B cell (primary cell): Measurements from ENCODE around the gene KANK2. TPM values are rescaled to one million over a fixed set of nuclear protein-coding genes. Genes with fewer than 3 reads are reported as not detected.

ENCODE experiments used
- ATAC-seq: fragments of 200-7000 bp; cut with Tn5 transposase; one replicate; pipeline ENCODE4 v1.10.0; 2021; ENCODE audit warnings: low read depth, mild to moderate bottlenecking, moderate number of reproducible peaks, moderate library complexity
- CTCF ChIA-PET: fragments of 350-600 bp; sonication (Branson Sonifier 250); formaldehyde crosslinking; loops from one replicate; lab custom pipeline; 2021; ENCODE audit warnings: antibody characterized with exemption, inconsistent platforms; lab: Charles Lee
- POLR2A ChIA-PET: fragments of 350-600 bp; sonication (Branson Sonifier 250); formaldehyde crosslinking; loops from one replicate; lab custom pipeline; 2021; ENCODE audit warnings: antibody characterized with exemption; lab: Charles Lee
- DNase-seq: peaks from one replicate; pipeline ENCODE4 v3.0.0; 2013
- H2AFZ ChIP-seq: 2 replicates; pipeline ENCODE4 v1.6.1; 2012; ENCODE audit warnings: mild to moderate bottlenecking, low read depth, low read length; ENCODE audit not compliant: insufficient read depth, poor library complexity, severe bottlenecking
- H3K27ac ChIP-seq, 2 donors: 1 replicate in 1 of 2; 2 replicates in 1 of 2; pipeline ENCODE4 v1.5.1; 2012 to 2013; ENCODE audit warnings: low read length in 2 of 2, mild to moderate bottlenecking in 2 of 2, moderate library complexity in 1 of 2
- H3K27me3 ChIP-seq, 4 experiments: fragments of 200-600 bp in 1 of 4; sonication (generic) in 1 of 4; replicated peaks in 1 of 4; 1 replicate in 2 of 4; 2 replicates in 2 of 4; pipeline versions ENCODE4 v1.6.1 to v1.7.0; 2013 to 2016; ENCODE audit warnings: low read length in 3 of 4, mild to moderate bottlenecking in 2 of 4, mixed read lengths in 1 of 4, moderate library complexity in 1 of 4; ENCODE audit not compliant: insufficient read depth in 4 of 4, control insufficient read depth in 3 of 4; ENCODE audit errors: control extremely low read depth in 1 of 4
- H3K36me3 ChIP-seq, 2 experiments: replicated peaks in 1 of 2; 1 replicate in 1 of 2; 2 replicates in 1 of 2; pipeline versions ENCODE4 v1.6.1 to v1.7.1; 2013; ENCODE audit warnings: low read length in 1 of 2; ENCODE audit not compliant: insufficient read depth in 2 of 2, control insufficient read depth in 1 of 2; ENCODE audit errors: control extremely low read depth in 1 of 2, extremely low read depth in 1 of 2
- H3K4me1 ChIP-seq, 2 donors: fragments of 200-600 bp in 1 of 2; sonication (generic) in 1 of 2; 1 replicate in 1 of 2; 2 replicates in 1 of 2; pipeline versions ENCODE4 v1.5.1 to v1.6.1; 2013 to 2017; ENCODE audit warnings: low read length in 2 of 2; ENCODE audit not compliant: control insufficient read depth in 2 of 2, insufficient read depth in 2 of 2
- H3K4me2 ChIP-seq: replicated peaks from 2 replicates; pipeline ENCODE3; 2012; ENCODE audit warnings: mild to moderate bottlenecking, low read depth, low read length; ENCODE audit not compliant: poor library complexity, severe bottlenecking
- H3K4me3 ChIP-seq, 5 experiments: fragments of 200-600 bp in 1 of 5; sonication (generic) in 1 of 5; 1 replicate in 3 of 5; 2 replicates in 2 of 5; pipeline versions ENCODE4 v1.5.1 to v1.7.0; 2011 to 2016; ENCODE audit warnings: low read length in 4 of 5, mild to moderate bottlenecking in 4 of 5, low read depth in 2 of 5, control low read depth in 1 of 5, moderate library complexity in 1 of 5; ENCODE audit not compliant: insufficient read depth in 1 of 5; ENCODE audit errors: control extremely low read depth in 1 of 5, extremely low read depth in 1 of 5
- H3K79me2 ChIP-seq: fragments of 200-600 bp; sonication (generic); one replicate; pipeline ENCODE4 v1.6.0; 2016; ENCODE audit warnings: low read length; ENCODE audit not compliant: control insufficient read depth, insufficient read depth
- H3K9ac ChIP-seq: fragments of 200-600 bp; sonication (generic); 2 replicates; pipeline ENCODE4 v1.6.1; 2017; ENCODE audit warnings: mild to moderate bottlenecking, low read length, moderate library complexity
- H3K9me3 ChIP-seq, 3 donors: one replicate each; pipeline versions ENCODE4 v1.6.1 to v1.7.1; 2013; ENCODE audit warnings: low read length in 2 of 3; ENCODE audit not compliant: control insufficient read depth in 2 of 3, insufficient read depth in 1 of 3; ENCODE audit errors: control extremely low read depth in 1 of 3
- H4K20me1 ChIP-seq: 2 replicates; pipeline ENCODE4 v1.6.0; 2012; ENCODE audit warnings: mild to moderate bottlenecking, low read length; ENCODE audit not compliant: insufficient read depth, control insufficient read depth, poor library complexity, severe bottlenecking
- H3K27ac Mint-ChIP-seq: one replicate; pipeline ENCODE4 v1.8.0; 2021; ENCODE audit warnings: mixed read lengths
- H3K27me3 Mint-ChIP-seq: one replicate; pipeline ENCODE4 v1.8.0; 2021; ENCODE audit warnings: mixed read lengths
- H3K4me1 Mint-ChIP-seq: one replicate; pipeline ENCODE4 v1.8.0; 2021; ENCODE audit warnings: mixed read lengths
- H3K4me3 Mint-ChIP-seq: one replicate; pipeline ENCODE4 v1.8.0; 2021; ENCODE audit warnings: mixed read lengths
- H3K9me3 Mint-ChIP-seq: one replicate; pipeline ENCODE4 v1.8.0; 2022; ENCODE audit warnings: mixed read lengths; ENCODE audit not compliant: insufficient read depth
- EZH2 ChIP-seq: IDR thresholded peaks from 2 replicates; pipeline ENCODE4 v1.6.1; 2012; ENCODE audit warnings: borderline replicate concordance, low read depth, mild to moderate bottlenecking, moderate library complexity, low read length; ENCODE audit not compliant: insufficient read depth, poor library complexity, severe bottlenecking
- WGBS: methylation state at CpG from one replicate; pipeline ENCODE4 v1.1.5; 2013; ENCODE audit warnings: missing lambda C conversion rate; ENCODE audit not compliant: insufficient coverage; 5-methylcytosine and 5-hydroxymethylcytosine counted together
- intact Hi-C: fragments of 100-400 bp; cut with micrococcal nuclease; formaldehyde crosslinking; loops from one replicate; pipeline ENCODE4 v1.10.0; 2022
- polyA plus RNA-seq: library from polyadenylated mRNA; depleted of rRNA; stranded (reverse); fragments of >200 nt; gene quantifications from 2 replicates; pipeline ENCODE4 v1.2.3, GENCODE V29; 2012
- total RNA-seq, 2 donors: library from RNA; stranded (reverse); fragments of 120-200 nt in 1 of 2; gene quantifications; 1 replicate in 1 of 2; 2 replicates in 1 of 2; pipeline versions ENCODE4 v1.2.3 to v1.2.4, GENCODE V29; 2013 to 2022
- TF ChIP-seq, protein P1 (sequence below): fragments of 200-600 bp; IDR thresholded peaks from one replicate; pipeline ENCODE4 v1.8.0; 2022; ENCODE audit warnings: antibody characterized with exemption, mild to moderate bottlenecking

Gene KANK2
- total and polyA plus RNA-seq, 2 donors (not counting 1 experiment from before 2014, with no cell fraction given), result 0.54 to 18.9 TPM

DNA sequence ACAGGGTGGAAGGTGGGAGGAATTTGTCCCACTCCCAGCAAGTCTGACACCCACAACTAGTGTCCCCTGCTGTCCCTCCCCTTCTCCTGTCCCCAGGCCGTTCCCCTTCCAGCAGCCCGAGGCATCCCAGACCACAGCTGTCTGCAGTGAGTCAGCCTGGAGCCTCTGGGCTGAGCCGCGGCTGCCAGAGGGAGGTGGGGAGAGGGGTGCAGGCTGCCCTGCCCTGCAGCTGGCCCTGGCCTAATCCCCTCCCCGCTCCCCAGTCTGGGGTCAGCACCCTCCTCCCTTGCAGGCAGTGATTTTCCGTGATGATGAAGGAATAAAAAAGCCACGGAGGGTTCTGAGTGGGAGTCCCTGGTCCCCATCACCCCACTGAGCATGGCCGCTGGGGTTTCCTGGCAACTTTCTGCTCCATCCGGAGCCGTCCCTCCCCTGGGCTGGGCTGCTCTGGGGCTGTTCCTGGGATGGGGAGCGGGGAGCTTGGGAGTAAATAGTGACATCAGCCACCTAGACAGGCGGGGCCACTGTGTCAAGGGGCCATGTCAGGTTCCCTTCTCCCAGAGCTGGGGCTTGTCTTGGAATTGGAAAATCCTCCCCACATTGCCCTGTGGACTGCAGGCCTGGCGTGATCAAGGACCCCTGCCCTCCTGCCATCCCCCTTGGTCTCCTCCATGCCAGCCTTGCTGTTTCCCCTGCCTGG, 58.6 kb downstream of the KANK2 start:
- 43% methylated on average over 8 of the region's 13 CpGs for WGBS
- Histone ChIP-seq H3K9me3 (peaks cover 0 to 14% (median 0%) of the 10 kb centered on the region in 3 donors), H3K27me3 (peaks cover 0 to 43% (median 8%) of the 10 kb centered on the region in 4 experiments), H3K4me2 (no peak overlapping the region), H3K36me3 (no peaks in the 10 kb centered on the region), H3K4me1 (peaks cover 13 to 23% of the 10 kb centered on the region in 2 donors), H3K9ac (no peak overlapping the region), H3K4me3 (no peak overlapping the region), H4K20me1 (no peaks in the 10 kb centered on the region), H3K27ac (no peak overlapping the region), H3K79me2 (no peaks in the 10 kb centered on the region), H2AFZ (no peak overlapping the region)
- Mint-ChIP-seq H3K4me3 (no peak overlapping the region), H3K27me3 (peaks cover 19% of the 10 kb centered on the region), H3K9me3 (no peaks in the 10 kb centered on the region), H3K4me1 (peaks cover 20% of the 10 kb centered on the region), H3K27ac (no peak overlapping the region)
- TF ChIP-seq, protein P1, sequence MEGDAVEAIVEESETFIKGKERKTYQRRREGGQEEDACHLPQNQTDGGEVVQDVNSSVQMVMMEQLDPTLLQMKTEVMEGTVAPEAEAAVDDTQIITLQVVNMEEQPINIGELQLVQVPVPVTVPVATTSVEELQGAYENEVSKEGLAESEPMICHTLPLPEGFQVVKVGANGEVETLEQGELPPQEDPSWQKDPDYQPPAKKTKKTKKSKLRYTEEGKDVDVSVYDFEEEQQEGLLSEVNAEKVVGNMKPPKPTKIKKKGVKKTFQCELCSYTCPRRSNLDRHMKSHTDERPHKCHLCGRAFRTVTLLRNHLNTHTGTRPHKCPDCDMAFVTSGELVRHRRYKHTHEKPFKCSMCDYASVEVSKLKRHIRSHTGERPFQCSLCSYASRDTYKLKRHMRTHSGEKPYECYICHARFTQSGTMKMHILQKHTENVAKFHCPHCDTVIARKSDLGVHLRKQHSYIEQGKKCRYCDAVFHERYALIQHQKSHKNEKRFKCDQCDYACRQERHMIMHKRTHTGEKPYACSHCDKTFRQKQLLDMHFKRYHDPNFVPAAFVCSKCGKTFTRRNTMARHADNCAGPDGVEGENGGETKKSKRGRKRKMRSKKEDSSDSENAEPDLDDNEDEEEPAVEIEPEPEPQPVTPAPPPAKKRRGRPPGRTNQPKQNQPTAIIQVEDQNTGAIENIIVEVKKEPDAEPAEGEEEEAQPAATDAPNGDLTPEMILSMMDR, result no peak
- TF ChIP-seq EZH2, result no peak
- ChIA-PET CTCF (interaction anchor here (0.6 to 2.0 kb wide), 10 partner anchors 9 to 344 kb away, joined by 3 to 8 read pairs (median 3); no protein-coding TSS in a partner anchor), POLR2A (interaction anchor here (0.6 kb wide), 1 partner anchor 396 kb away, joined by 7 read pairs; no protein-coding TSS in a partner anchor)
- ATAC-seq (no peak), DNase-seq (no peak)
- intact Hi-C loops, result no loop called here
